Endothelial cell of umbilical vein (primary cell): ENCODE measurements around the gene B4GALT7. TPM values are rescaled to one million over a fixed set of nuclear protein-coding genes. Genes with fewer than 3 reads are reported as not detected.

ENCODE experiments used
- BruUV-seq: library from RNA; stranded (reverse); fragments of 400-500 nt; replicated peaks from 2 replicates; lab custom pipeline; 2021; lab: Mats Ljungman, UMichigan
- CTCF ChIA-PET: fragments of 300-600, 350-600 bp; sonication (Branson Sonifier 250); formaldehyde crosslinking; loops from one replicate; lab custom pipeline; 2021; ENCODE audit warnings: antibody characterized with exemption, inconsistent platforms; lab: Charles Lee
- POLR2A ChIA-PET: fragments of 300-600, 350-600 bp; sonication (Branson Sonifier 250); formaldehyde crosslinking; loops from one replicate; lab custom pipeline; 2021; ENCODE audit warnings: antibody characterized with exemption, inconsistent platforms; lab: Charles Lee
- DNase-seq: peaks from one replicate; pipeline ENCODE4 v3.0.0-alpha.2; 2011; ENCODE audit warnings: low read depth, low spot score
- FAIRE-seq: peaks from 2 replicates; lab custom pipeline; 2011; peaks lifted over from hg19 to GRCh38; lab: Jason Lieb, UNC
- H2AFZ ChIP-seq: 2 replicates; pipeline ENCODE4 v1.6.0; 2012; ENCODE audit warnings: low read depth, low read length, control low read depth, inconsistent platforms
- H3K27ac ChIP-seq: 2 replicates; pipeline ENCODE4 v1.5.1; 2011; ENCODE audit warnings: low read depth, mild to moderate bottlenecking, control low read depth, low read length, moderate library complexity; ENCODE audit not compliant: insufficient read depth
- H3K27me3 ChIP-seq, 2 experiments: 2 replicates each; pipeline versions ENCODE4 v1.6.0 to v1.6.1; 2011; ENCODE audit warnings: low read length in 2 of 2, mixed read lengths in 1 of 2; ENCODE audit not compliant: control insufficient read depth in 2 of 2, insufficient read depth in 2 of 2
- H3K36me3 ChIP-seq, 2 experiments: 2 replicates in 1 of 2; 3 replicates in 1 of 2; pipeline ENCODE4 v1.5.1; 2011; ENCODE audit warnings: low read length in 2 of 2, mild to moderate bottlenecking in 1 of 2, moderate library complexity in 1 of 2; ENCODE audit not compliant: control insufficient read depth in 2 of 2, insufficient read depth in 2 of 2; ENCODE audit errors: extremely low read depth in 1 of 2
- H3K4me1 ChIP-seq: 3 replicates; pipeline ENCODE4 v1.5.1; 2011; ENCODE audit warnings: mild to moderate bottlenecking, low read length; ENCODE audit not compliant: control insufficient read depth, insufficient read depth; ENCODE audit errors: extremely low read depth
- H3K4me2 ChIP-seq: 2 replicates; pipeline ENCODE4 v1.6.1; 2011; ENCODE audit warnings: low read length, control low read depth, mixed read lengths; ENCODE audit not compliant: insufficient read depth
- H3K4me3 ChIP-seq, 3 experiments: fragments of 200-600 bp in 1 of 3; sonication (generic), shearing (Covaris generic) in 1 of 3; replicated peaks in 1 of 3; 2 replicates each; pipeline ENCODE4 v1.5.1; 2011 to 2016; ENCODE audit warnings: control low read depth in 3 of 3, low read length in 3 of 3, mild to moderate bottlenecking in 2 of 3, inconsistent platforms in 1 of 3, low read depth in 1 of 3, moderate library complexity in 1 of 3; ENCODE audit not compliant: insufficient read depth in 1 of 3
- H3K79me2 ChIP-seq: 2 replicates; pipeline ENCODE4 v1.6.0; 2012; ENCODE audit warnings: low read length, inconsistent platforms; ENCODE audit not compliant: control insufficient read depth, insufficient read depth
- H3K9ac ChIP-seq: replicated peaks from 2 replicates; pipeline ENCODE3; 2011; ENCODE audit warnings: low read length, control low read depth; ENCODE audit not compliant: insufficient read depth; ENCODE audit errors: extremely low read depth
- H3K9me1 ChIP-seq: replicated peaks from 3 replicates; pipeline ENCODE4 v1.6.0; 2011; ENCODE audit warnings: mild to moderate bottlenecking, low read length; ENCODE audit not compliant: control insufficient read depth, insufficient read depth; ENCODE audit errors: extremely low read depth
- H3K9me3 ChIP-seq: replicated peaks from 2 replicates; pipeline ENCODE4 v1.5.1; 2012; ENCODE audit warnings: low read length, inconsistent platforms; ENCODE audit not compliant: control insufficient read depth, insufficient read depth
- H4K20me1 ChIP-seq: replicated peaks from 2 replicates; pipeline ENCODE3; 2011; ENCODE audit warnings: mild to moderate bottlenecking, low read length; ENCODE audit not compliant: control insufficient read depth, insufficient read depth; ENCODE audit errors: extremely low read depth
- CTCF ChIP-seq, 2 donors: IDR thresholded peaks; 1 replicate in 1 of 2; 2 replicates in 1 of 2; pipeline ENCODE4 v1.5.1; 2011; ENCODE audit warnings: low read length in 2 of 2, mild to moderate bottlenecking in 2 of 2, moderate library complexity in 2 of 2, control low read depth in 1 of 2, inconsistent platforms in 1 of 2, low read depth in 1 of 2; ENCODE audit not compliant: insufficient read depth in 1 of 2; ENCODE audit errors: extremely low read depth in 1 of 2
- EZH2 ChIP-seq: IDR thresholded peaks from 2 replicates; pipeline ENCODE4 v1.6.1; 2012; ENCODE audit warnings: borderline replicate concordance, low read depth, mild to moderate bottlenecking, moderate library complexity, low read length, inconsistent platforms; ENCODE audit not compliant: severe bottlenecking
- FOS ChIP-seq: IDR thresholded peaks from 2 replicates; pipeline ENCODE4 v1.6.1; 2011; ENCODE audit warnings: mild to moderate bottlenecking, low read length, moderate library complexity, borderline replicate concordance; ENCODE audit not compliant: insufficient read depth
- GATA2 ChIP-seq: IDR thresholded peaks from 2 replicates; pipeline ENCODE4 v1.7.0; 2011; ENCODE audit warnings: low read depth, mild to moderate bottlenecking, moderate library complexity, mixed read lengths, low read length; ENCODE audit not compliant: insufficient read length, insufficient read depth
- JUN ChIP-seq: IDR thresholded peaks from 2 replicates; pipeline ENCODE4 v1.6.1; 2011; ENCODE audit warnings: borderline replicate concordance, low read depth; ENCODE audit not compliant: insufficient read length, insufficient read depth
- MAX ChIP-seq: IDR thresholded peaks from 2 replicates; pipeline ENCODE4 v1.6.1; 2011; ENCODE audit not compliant: insufficient read depth, insufficient read length
- MYC ChIP-seq: IDR thresholded peaks from one replicate; pipeline ENCODE4 v1.6.1; 2011; ENCODE audit warnings: mild to moderate bottlenecking, low read depth, low read length
- POLR2A ChIP-seq: IDR thresholded peaks from 2 replicates; pipeline ENCODE4 v1.6.1; 2012; ENCODE audit warnings: low read depth, mild to moderate bottlenecking, control low read depth, low read length
- POLR2AphosphoS5 ChIP-seq: IDR thresholded peaks from 2 replicates; pipeline ENCODE4 v1.6.1; 2012; ENCODE audit warnings: low read depth, mild to moderate bottlenecking, control low read depth, low read length, moderate library complexity; ENCODE audit not compliant: insufficient read depth
- dilution Hi-C: fragments of 300-500 bp; cut with MboI; formaldehyde crosslinking; loops from one replicate; pipeline ENCODE4 v1.15.0; 2019; ENCODE audit warnings: low sequenced_read_pairs; ENCODE audit not compliant: extremely low pct_ligation_motif_present
- intact Hi-C: fragments of 100-400 bp; cut with micrococcal nuclease; formaldehyde crosslinking; loops from one replicate; pipeline ENCODE4 v1.10.0; 2022
- polyA plus RNA-seq, 4 experiments: library from polyadenylated mRNA; depleted of rRNA in 3 of 4; stranded (reverse) in 3 of 4; unstranded in 1 of 4; fragments of >200 nt; gene quantifications; 2 replicates each; pipeline versions ENCODE4 v1.2.1 to v1.2.3, GENCODE V29; 2011 to 2012; ENCODE audit warnings: missing spikeins in 1 of 4
- total RNA-seq: library from RNA; stranded (reverse); gene quantifications from 2 replicates; pipeline ENCODE4 v1.2.3, GENCODE V29; 2021

B4GALT7 gene
- total and polyA plus RNA-seq, 2 donors (not counting 3 experiments of a cell fraction or from before 2014, with no cell fraction given): 35.1 to 78.9 TPM

GRCh38 chr5:177604116-177604521, 4.2 kb downstream of the B4GALT7 start:
- intact Hi-C loops (no loop called here), dilution Hi-C loops (no loop called here)
- Histone ChIP-seq H3K9me3 (no peaks in the 10 kb centered on the region), H3K9me1 (no peaks in the 10 kb centered on the region), H3K9ac (no peak overlapping the region), H3K27ac (no peak overlapping the region), H3K4me2 (no peak overlapping the region), H3K4me3 (no peak overlapping the region), H3K27me3 (no peaks in the 10 kb centered on the region), H3K4me1 (peaks cover 8% of the 10 kb centered on the region), H4K20me1 (no peaks in the 10 kb centered on the region), H2AFZ (no peak overlapping the region), H3K79me2 (peaks cover 5% of the 10 kb centered on the region), H3K36me3 (peaks cover 0 to 7% of the 10 kb centered on the region in 2 experiments)
- ChIA-PET CTCF (no interaction called here), POLR2A (no interaction called here)
- no peak for DNase-seq
- TF ChIP-seq CTCF (IDR thresholded peaks at IDR 0.05; ENCODE audit: extremely low read depth in 1 of 2, insufficient read depth in 1 of 2, low read depth in 1 of 2, low read length in 2 of 2): no peak
- TF ChIP-seq POLR2AphosphoS5: no peak
- TF ChIP-seq JUN: no peak
- no peak for TF ChIP-seq MAX
- TF ChIP-seq MYC: no peak
- no peak for TF ChIP-seq FOS
- no peak for TF ChIP-seq EZH2
- no peak for TF ChIP-seq GATA2
- no peak for TF ChIP-seq POLR2A
- no peak for FAIRE-seq
- no TSS peak for BruUV-seq
